ENCODE measurements around the gene ANXA6.
A peak's percentile ranks its signal among the peaks of the same experiment; 100 is the strongest.

ANXA6 gene

GRCh38 chr5:151067632-151068432, 89.7 kb downstream of the ANXA6 start:
- DNase-seq (ENCODE audit: low read depth in 2 of 2, low spot score in 1 of 2), result no peak

DNA sequence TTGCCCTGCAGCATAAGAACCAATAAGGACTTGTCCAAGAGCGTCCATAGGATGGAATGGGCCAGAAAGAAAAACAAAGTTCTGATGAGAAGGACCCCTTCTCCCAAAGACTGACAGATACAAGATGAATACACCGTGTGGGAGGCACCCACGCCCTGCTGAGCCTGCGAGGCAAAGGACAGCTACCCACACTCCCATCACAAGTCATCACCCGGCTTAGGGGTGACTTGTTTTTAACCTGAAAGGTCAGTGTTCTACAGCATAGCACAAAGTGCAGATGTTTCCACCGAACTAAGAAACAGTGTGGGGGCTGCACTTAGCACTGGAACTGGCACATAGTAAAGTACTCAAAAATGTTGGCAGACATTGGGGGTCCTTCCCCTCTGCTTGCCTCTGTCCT, 90.7 kb downstream of the ANXA6 start:
- DNase-seq (ENCODE audit: low read depth in 2 of 2, low spot score in 1 of 2), result no peak

DNA sequence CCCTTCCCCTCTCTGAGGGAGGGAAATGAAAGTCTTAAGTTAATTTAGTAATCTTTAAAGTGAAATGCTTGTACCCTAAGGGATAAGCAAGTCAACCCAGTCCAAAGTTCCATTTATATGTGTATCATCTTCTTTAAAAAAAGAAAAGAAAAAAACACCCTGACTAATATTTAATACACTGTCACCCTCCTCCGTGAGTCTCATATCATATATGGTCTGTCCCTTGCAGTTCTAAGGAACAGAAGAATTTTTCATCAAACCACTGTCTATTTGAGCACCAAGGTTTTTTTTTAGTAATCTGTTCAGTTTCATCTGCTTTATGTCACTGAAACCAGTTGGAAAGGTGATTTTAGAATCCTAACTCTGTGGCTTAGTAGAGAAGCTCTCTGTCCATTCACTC, 92.0 kb downstream of the ANXA6 start:
- no peak for DNase-seq (ENCODE audit: low read depth in 2 of 2, low spot score in 1 of 2)

GRCh38 chr5:151064916-151065499, 92.6 kb downstream of the ANXA6 start:
- no peak for DNase-seq (ENCODE audit: low read depth in 2 of 2, low spot score in 1 of 2)

GRCh38 chr5:151063142-151063989, 94.2 kb downstream of the ANXA6 start:
- no peak for DNase-seq (ENCODE audit: low read depth in 2 of 2, low spot score in 1 of 2)

DNA sequence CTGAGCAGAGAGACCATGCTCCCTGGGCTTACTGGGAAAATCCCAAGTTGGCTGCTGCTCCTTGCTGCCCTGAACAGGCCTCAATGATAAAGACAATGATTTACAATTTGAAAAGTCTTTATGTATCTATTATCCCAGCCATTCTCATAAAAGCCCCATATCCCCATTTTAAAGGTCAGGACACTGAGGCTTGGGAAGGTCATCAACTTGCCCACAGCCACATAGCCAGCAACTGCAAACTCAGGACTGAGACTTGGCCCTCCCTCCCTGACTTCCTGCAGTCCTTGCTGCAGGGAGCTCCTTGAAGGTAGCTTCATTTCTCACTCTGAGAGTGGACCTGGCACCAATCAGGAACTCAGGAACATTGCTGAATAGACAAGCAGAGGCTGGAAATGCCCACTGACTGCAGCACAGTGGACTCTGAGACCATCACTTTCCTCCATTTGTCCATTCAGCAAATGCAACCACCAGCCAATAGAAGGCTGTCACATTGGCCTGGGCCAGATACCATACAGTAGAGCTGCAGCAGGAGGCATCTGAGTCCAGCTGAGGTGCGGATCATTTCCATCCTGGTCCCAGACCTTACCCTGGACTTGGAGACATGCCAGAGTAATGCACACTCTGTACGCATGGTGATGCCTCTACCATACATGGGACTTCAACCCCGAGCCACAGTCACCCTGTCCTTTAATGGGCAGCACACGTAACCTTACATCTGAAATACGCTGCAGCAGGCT, 95.0 kb downstream of the ANXA6 start:
- DNase-seq (ENCODE audit: low read depth in 2 of 2, low spot score in 1 of 2), result no peak

- DNase-seq (ENCODE audit: low read depth in 2 of 2, low spot score in 1 of 2), result no peak
Observed at GRCh38 chr5:151060742-151061141, 96.8 kb downstream of the ANXA6 start.

DNA sequence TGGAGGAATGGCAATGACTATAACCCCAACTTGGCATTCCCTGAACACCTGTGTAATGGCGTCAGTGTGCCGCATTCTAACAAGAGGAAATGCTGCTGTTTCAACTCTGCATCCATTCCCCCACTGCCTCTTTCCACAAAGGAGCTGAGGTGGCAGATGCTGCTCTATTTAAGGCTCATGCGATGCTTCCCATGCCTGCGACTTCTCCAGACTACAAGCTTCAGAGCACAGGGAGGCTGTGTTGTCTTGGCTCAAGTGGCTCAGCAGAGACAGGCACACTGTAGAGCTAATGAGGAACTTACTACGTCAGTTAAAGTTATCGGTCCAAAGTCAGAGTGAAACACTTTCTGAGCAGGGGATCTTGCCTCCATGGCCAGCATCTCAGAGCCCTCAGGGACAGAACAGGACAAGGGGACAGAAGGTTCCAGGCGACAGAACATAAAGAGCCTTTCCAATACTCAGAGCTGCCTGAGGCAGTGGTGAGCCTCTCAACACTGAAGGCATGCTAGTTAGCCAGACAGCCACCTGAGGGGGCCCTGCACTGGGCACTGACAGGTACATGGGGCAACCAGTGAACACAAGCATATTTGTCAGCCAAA, 98.6 kb downstream of the ANXA6 start:
- no peak for DNase-seq (ENCODE audit: low read depth in 2 of 2, low spot score in 1 of 2)

- no peak for DNase-seq (ENCODE audit: low read depth in 2 of 2, low spot score in 1 of 2)
Observed at GRCh38 chr5:151058301-151058700, 99.3 kb downstream of the ANXA6 start.

- DNase-seq (ENCODE audit: low read depth in 2 of 2, low spot score in 1 of 2), result no peak
Observed at GRCh38 chr5:151056379-151057325, 100.9 kb downstream of the ANXA6 start.

DNA sequence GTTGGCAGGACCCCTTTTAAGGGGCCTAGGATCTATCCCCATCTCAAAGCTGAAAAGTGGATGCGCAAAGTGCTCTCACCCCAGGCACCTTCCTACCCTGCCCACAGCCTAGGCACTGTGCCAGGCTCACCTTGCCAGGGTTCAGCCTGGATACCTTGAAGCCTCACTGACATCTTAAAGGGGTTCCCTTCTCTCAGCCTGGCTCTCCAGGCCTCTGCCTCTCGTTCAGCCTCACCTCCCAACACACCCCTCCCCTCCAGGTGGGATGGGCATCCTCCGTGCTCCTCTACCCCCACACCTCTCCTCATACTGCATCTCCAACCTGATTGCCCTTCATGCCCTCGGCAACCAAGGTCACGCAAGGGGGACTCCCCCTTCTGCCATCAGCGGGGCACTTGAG, 102.2 kb downstream of the ANXA6 start:
- no peak for DNase-seq (ENCODE audit: low read depth in 2 of 2, low spot score in 1 of 2)

- no peak for DNase-seq (ENCODE audit: low read depth in 2 of 2, low spot score in 1 of 2)
Observed at GRCh38 chr5:151054709-151055108, 102.9 kb downstream of the ANXA6 start.

DNA sequence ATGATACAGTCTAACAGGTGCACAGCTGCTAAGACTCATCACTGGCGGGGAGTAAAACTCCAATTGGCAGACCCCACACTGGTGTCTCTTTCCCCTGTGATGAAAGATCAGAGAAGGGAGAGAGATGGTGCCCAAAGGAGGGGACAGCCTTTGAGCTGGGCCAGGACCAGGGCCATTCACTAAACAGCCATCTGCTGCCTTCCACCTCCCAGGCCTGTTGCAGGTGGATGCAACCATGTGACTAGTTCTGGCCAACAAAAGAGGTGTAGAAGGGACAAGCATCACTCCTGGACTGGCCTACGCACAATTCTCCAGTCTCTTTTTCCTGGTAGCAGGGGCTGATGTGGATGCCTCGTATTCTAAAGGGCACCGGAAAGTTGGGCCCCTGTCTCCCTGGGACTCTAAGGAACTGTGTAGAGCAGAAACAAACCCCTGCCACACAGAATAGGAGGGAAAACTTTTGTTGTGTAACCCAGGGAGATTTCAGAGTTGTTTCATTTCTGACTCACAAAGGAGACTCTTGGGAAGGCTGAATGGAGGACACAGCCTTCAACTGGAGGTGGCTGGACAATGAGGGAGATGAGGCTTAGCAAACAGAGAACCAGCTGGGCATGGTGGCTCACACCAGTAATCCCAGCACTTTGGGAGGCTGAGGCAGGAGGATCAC, 103.7 kb downstream of the ANXA6 start:
- DNase-seq (ENCODE audit: low read depth in 2 of 2, low spot score in 1 of 2), result no peak

- DNase-seq (ENCODE audit: low read depth in 2 of 2, low spot score in 1 of 2), result no peak
Observed at GRCh38 chr5:151052836-151053235, 104.7 kb downstream of the ANXA6 start.

DNA sequence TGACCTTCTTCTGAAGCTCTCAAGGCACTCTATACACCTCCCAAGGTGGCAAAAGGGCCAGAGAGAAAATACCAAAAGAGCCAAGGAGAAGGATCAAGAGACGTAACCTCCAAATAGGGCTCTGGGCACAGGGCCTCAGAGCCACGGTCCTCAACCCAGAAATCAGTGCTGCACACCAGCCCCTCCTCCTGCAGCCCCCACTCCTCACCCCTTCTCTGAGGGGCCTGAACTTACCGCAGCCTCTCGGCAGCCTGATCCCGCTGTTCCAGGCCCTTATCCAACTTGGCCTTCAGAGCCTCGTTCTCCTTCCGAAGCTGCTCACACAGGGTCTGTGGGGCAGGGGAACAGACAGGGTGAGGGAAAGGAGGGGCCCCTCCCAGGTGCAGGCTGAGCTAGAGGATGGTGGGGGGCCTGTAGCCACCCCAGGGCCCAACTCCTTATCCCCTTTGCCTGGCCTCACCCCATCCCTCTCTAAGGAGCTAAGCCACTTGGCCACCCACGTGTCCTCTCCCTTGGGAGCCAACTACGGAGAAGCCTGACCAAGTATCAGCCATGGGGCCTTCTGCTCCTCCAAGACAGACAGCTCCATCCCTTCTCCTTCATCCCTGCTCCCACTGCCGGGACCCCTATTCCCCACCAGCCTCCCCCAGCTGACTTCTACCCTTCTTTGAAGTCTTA, 105.5 kb downstream of the ANXA6 start:
- no peak for DNase-seq (ENCODE audit: low read depth in 2 of 2, low spot score in 1 of 2)

DNA sequence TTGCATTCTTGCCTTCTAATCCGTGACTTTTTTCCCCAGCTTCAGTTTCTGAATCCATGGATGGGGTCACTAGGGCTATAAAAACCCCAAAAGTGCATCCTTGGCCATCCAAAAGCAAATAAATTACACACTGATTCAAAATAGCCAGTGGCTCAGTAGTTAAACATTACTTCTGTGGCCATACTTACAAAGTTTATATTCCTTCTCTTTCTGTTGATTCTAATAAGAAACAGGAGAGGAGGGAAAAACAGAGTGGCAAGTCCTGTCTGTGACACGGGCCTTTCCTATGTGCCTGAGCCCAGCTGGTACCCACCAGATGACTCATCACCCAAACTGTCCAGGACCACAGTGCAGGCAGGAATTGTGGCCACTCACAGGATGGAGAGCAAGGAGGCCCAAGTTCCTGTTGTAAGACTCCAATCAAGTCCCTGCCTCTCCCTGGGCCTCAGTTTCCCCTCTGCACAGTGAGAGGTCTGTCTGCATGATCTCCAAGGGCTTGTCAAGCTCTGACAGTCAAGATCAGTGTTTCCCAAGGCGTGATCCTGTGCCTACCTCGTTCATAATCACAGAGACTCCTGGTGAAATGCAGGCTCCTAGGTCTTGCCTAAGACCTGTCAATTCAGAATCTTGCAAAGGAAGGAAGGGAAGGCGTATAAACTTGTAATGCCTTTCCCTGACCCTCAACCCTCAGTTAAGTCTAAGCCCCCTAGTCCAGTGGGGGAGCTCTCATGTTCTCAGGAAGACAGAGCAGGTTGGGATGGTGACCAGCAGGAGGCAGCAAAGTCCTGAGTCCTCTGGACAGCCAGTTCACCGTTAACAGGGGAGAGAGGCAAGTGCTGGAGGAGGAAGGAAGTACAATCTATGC, 106.3 kb downstream of the ANXA6 start:
- DNase-seq (ENCODE audit: low read depth in 2 of 2, low spot score in 1 of 2), result peak; percentile 19 to 46

Data from stimulated activated CD8-positive, alpha-beta memory T cell treated with anti-CD3 and anti-CD28 coated beads, Interleukin-4, amount 100 ng/mL, for 1 hour (primary cell).